ENCODE results near the gene PTPRM. TPM values are rescaled to one million over a fixed set of nuclear protein-coding genes. Genes with fewer than 3 reads are reported as not detected.

Gene PTPRM
- polyA plus RNA-seq, 1 donor from 2014 or later = 126 TPM

DNA sequence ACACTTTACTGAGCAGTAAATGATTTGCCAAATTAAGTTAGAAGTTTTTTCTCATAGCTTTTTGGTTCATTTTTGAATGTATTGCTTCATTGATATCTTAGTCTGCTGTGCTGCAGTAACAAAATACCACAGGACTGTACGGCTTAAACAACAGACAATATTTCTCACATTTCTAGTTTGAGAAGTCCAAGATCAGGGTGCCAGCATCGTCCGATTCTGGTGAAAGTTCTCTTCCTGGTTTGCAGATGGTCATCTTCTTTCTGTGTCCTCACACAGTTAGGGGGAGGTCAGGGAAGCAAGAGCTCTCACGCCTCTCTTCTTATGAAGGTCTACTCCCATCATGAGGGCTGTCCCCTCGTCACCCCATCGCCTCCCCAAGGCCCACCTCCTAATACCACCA is 325.4 kb downstream of the PTPRM start:
- H3K4me3 ChIP-seq (ENCODE audit: low read length) = no peak overlapping the region
- no peak overlapping the region for H2AFZ ChIP-seq (ENCODE audit: low read depth, low read length)
- no peaks in the 10 kb centered on the region for H3K9me2 ChIP-seq (ENCODE audit: insufficient read depth, low read length)
- no peaks in the 10 kb centered on the region for H3K9me3 ChIP-seq (ENCODE audit: low read length)
- H3K27ac ChIP-seq (ENCODE audit: low read length) = no peak overlapping the region
- H3K79me2 ChIP-seq (replicated peaks; ENCODE audit: insufficient read depth, low read length) = no peaks in the 10 kb centered on the region
- no peak for TF ChIP-seq POLR2AphosphoS5 (IDR thresholded peaks at IDR 0.05)
- no peak for TF ChIP-seq EZH2 (IDR thresholded peaks at IDR 0.05; ENCODE audit: borderline replicate concordance, insufficient read depth, low read length, poor library complexity, severe bottlenecking)
- TF ChIP-seq, protein P1, sequence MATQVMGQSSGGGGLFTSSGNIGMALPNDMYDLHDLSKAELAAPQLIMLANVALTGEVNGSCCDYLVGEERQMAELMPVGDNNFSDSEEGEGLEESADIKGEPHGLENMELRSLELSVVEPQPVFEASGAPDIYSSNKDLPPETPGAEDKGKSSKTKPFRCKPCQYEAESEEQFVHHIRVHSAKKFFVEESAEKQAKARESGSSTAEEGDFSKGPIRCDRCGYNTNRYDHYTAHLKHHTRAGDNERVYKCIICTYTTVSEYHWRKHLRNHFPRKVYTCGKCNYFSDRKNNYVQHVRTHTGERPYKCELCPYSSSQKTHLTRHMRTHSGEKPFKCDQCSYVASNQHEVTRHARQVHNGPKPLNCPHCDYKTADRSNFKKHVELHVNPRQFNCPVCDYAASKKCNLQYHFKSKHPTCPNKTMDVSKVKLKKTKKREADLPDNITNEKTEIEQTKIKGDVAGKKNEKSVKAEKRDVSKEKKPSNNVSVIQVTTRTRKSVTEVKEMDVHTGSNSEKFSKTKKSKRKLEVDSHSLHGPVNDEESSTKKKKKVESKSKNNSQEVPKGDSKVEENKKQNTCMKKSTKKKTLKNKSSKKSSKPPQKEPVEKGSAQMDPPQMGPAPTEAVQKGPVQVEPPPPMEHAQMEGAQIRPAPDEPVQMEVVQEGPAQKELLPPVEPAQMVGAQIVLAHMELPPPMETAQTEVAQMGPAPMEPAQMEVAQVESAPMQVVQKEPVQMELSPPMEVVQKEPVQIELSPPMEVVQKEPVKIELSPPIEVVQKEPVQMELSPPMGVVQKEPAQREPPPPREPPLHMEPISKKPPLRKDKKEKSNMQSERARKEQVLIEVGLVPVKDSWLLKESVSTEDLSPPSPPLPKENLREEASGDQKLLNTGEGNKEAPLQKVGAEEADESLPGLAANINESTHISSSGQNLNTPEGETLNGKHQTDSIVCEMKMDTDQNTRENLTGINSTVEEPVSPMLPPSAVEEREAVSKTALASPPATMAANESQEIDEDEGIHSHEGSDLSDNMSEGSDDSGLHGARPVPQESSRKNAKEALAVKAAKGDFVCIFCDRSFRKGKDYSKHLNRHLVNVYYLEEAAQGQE (IDR thresholded peaks at IDR 0.05; ENCODE audit: borderline replicate concordance) = no peak
- no peak for TF ChIP-seq SMC3 (conservative IDR thresholded peaks at IDR 0.05; ENCODE audit: poor library complexity)
- no peak for TF ChIP-seq RAD21 (conservative IDR thresholded peaks at IDR 0.05)
- TF ChIP-seq TAF1 (IDR thresholded peaks at IDR 0.05; ENCODE audit: low read depth) = no peak
- TF ChIP-seq MXI1 (conservative IDR thresholded peaks at IDR 0.05; ENCODE audit: poor library complexity, severe bottlenecking) = no peak
- no peak for TF ChIP-seq EP300 (conservative IDR thresholded peaks at IDR 0.05; ENCODE audit: poor library complexity, severe bottlenecking)
- TF ChIP-seq, protein P2, sequence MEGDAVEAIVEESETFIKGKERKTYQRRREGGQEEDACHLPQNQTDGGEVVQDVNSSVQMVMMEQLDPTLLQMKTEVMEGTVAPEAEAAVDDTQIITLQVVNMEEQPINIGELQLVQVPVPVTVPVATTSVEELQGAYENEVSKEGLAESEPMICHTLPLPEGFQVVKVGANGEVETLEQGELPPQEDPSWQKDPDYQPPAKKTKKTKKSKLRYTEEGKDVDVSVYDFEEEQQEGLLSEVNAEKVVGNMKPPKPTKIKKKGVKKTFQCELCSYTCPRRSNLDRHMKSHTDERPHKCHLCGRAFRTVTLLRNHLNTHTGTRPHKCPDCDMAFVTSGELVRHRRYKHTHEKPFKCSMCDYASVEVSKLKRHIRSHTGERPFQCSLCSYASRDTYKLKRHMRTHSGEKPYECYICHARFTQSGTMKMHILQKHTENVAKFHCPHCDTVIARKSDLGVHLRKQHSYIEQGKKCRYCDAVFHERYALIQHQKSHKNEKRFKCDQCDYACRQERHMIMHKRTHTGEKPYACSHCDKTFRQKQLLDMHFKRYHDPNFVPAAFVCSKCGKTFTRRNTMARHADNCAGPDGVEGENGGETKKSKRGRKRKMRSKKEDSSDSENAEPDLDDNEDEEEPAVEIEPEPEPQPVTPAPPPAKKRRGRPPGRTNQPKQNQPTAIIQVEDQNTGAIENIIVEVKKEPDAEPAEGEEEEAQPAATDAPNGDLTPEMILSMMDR (IDR thresholded peaks at IDR 0.05; ENCODE audit: poor library complexity, severe bottlenecking) = no peak
- H3K4me2 ChIP-seq (ENCODE audit: low read length) = no peak overlapping the region
- H3K36me3 ChIP-seq (ENCODE audit: insufficient read depth, low read length) = no peaks in the 10 kb centered on the region
- H3F3A ChIP-seq (ENCODE audit: insufficient read depth, low read length, poor library complexity, severe bottlenecking) = no peaks in the 10 kb centered on the region
- no peaks in the 10 kb centered on the region for H4K20me1 ChIP-seq (ENCODE audit: insufficient read depth)
- H3K9ac ChIP-seq (ENCODE audit: low read length) = no peak overlapping the region
- H3K27me3 ChIP-seq (ENCODE audit: insufficient read depth, low read depth, low read length) = no peaks in the 10 kb centered on the region

- no peak overlapping the region for H3K9ac ChIP-seq (ENCODE audit: low read length)
- H4K20me1 ChIP-seq (ENCODE audit: insufficient read depth) = no peaks in the 10 kb centered on the region
- no peak for TF ChIP-seq TAF1 (IDR thresholded peaks at IDR 0.05; ENCODE audit: low read depth)
- TF ChIP-seq, protein P2 (IDR thresholded peaks at IDR 0.05; ENCODE audit: poor library complexity, severe bottlenecking) = no peak
- TF ChIP-seq MXI1 (conservative IDR thresholded peaks at IDR 0.05; ENCODE audit: poor library complexity, severe bottlenecking) = no peak
- TF ChIP-seq EP300 (conservative IDR thresholded peaks at IDR 0.05; ENCODE audit: poor library complexity, severe bottlenecking) = no peak
- no peak overlapping the region for H3K4me2 ChIP-seq (ENCODE audit: low read length)
- no peaks in the 10 kb centered on the region for H3F3A ChIP-seq (ENCODE audit: insufficient read depth, low read length, poor library complexity, severe bottlenecking)
- no peak overlapping the region for H2AFZ ChIP-seq (ENCODE audit: low read depth, low read length)
- H3K79me2 ChIP-seq (replicated peaks; ENCODE audit: insufficient read depth, low read length) = no peaks in the 10 kb centered on the region
- H3K36me3 ChIP-seq (ENCODE audit: insufficient read depth, low read length) = no peaks in the 10 kb centered on the region
- H3K9me3 ChIP-seq (ENCODE audit: low read length) = no peaks in the 10 kb centered on the region
- no peak overlapping the region for H3K27ac ChIP-seq (ENCODE audit: low read length)
- no peaks in the 10 kb centered on the region for H3K27me3 ChIP-seq (ENCODE audit: insufficient read depth, low read depth, low read length)
- H3K9me2 ChIP-seq (ENCODE audit: insufficient read depth, low read length) = no peaks in the 10 kb centered on the region
- H3K4me3 ChIP-seq (ENCODE audit: low read length) = no peak overlapping the region
These were observed 327.5 kb downstream of the PTPRM start for GRCh38 chr18:7894592-7894991.
